T-helper 22 cell (primary cell): ENCODE results near the gene ACER2.
A peak's percentile ranks its signal among the peaks of the same experiment; 100 is the strongest.

Experiments
- DNase-seq: peaks from one replicate; pipeline ENCODE4 v3.0.0-alpha.2; 2020; ENCODE audit warnings: low read depth

Gene ACER2

GRCh38 chr9:19456426-19456825, 47.6 kb downstream of the ACER2 start:
- no peak for DNase-seq

- peak; percentile 32 for DNase-seq
Observed at GRCh38 chr9:19456996-19457692, 48.3 kb downstream of the ACER2 start.

GRCh38 chr9:19457693-19458009, 48.8 kb downstream of the ACER2 start:
- DNase-seq: no peak

- no peak for DNase-seq
Observed at GRCh38 chr9:19460243-19460642, 51.4 kb downstream of the ACER2 start.

- DNase-seq: no peak
Observed at GRCh38 chr9:19461135-19461534, 52.3 kb downstream of the ACER2 start.

- DNase-seq: no peak
Observed at GRCh38 chr9:19464061-19464763, 55.4 kb downstream of the ACER2 start.

- peak; percentile 34 for DNase-seq
Observed at GRCh38 chr9:19464764-19465585, 56.2 kb downstream of the ACER2 start.

- no peak for DNase-seq
Observed at GRCh38 chr9:19465586-19466279, 56.9 kb downstream of the ACER2 start.

GRCh38 chr9:19466280-19466639, 57.5 kb downstream of the ACER2 start:
- no peak for DNase-seq

GRCh38 chr9:19469271-19469670, 60.5 kb downstream of the ACER2 start:
- no peak for DNase-seq

- no peak for DNase-seq
Observed at GRCh38 chr9:19470567-19470966, 61.8 kb downstream of the ACER2 start.

GRCh38 chr9:19470981-19471650, 62.3 kb downstream of the ACER2 start:
- no peak for DNase-seq

- DNase-seq: peak; percentile 2
Observed at GRCh38 chr9:19471737-19472648, 63.2 kb downstream of the ACER2 start.

- no peak for DNase-seq
Observed at GRCh38 chr9:19473605-19474004, 64.8 kb downstream of the ACER2 start.

- no peak for DNase-seq
Observed at GRCh38 chr9:19479874-19480273, 71.1 kb downstream of the ACER2 start.

GRCh38 chr9:19480345-19480744, 71.5 kb downstream of the ACER2 start:
- no peak for DNase-seq

GRCh38 chr9:19481121-19481870, 72.5 kb downstream of the ACER2 start:
- DNase-seq: no peak

GRCh38 chr9:19481971-19482404, 73.2 kb downstream of the ACER2 start:
- no peak for DNase-seq

GRCh38 chr9:19484699-19485098, 75.9 kb downstream of the ACER2 start:
- DNase-seq: no peak

GRCh38 chr9:19485193-19485592, 76.4 kb downstream of the ACER2 start:
- DNase-seq: no peak
